ENCODE results near the gene GINS1. TPM values are rescaled to one million over a fixed set of nuclear protein-coding genes. Genes with fewer than 3 reads are reported as not detected.
"Not testable (repeated sequence)": the region's sequence is repeated elsewhere in the genome, so short reads cannot be mapped to it uniquely, and the experiment has no call there.

The GINS1 gene
- total RNA-seq, 1 experiment from 2014 or later, result 74.3 TPM

GRCh38 chr20:25471020-25471419 lies 63.5 kb downstream of the GINS1 start:
- no peak overlapping the region for H2BK12ac ChIP-seq (ENCODE audit: insufficient read length, low read depth, low read length)
- no peaks in the 10 kb centered on the region for H3K79me1 ChIP-seq (ENCODE audit: insufficient read depth, low read depth, low read length, poor library complexity, severe bottlenecking)
- no peak overlapping the region for H3K56ac ChIP-seq (ENCODE audit: insufficient read length, low read depth, low read length)
- no peaks in the 10 kb centered on the region for H3K23me2 ChIP-seq (ENCODE audit: insufficient read length, low read depth, low read length, poor library complexity, severe bottlenecking)
- H3T11ph ChIP-seq (ENCODE audit: low read length), result no peak overlapping the region
- no peak overlapping the region for H3K23ac ChIP-seq (ENCODE audit: insufficient read length, low read depth, low read length)
- no peaks in the 10 kb centered on the region for H3K27me3 ChIP-seq (ENCODE audit: insufficient read depth, low read length)
- H3K9ac ChIP-seq (ENCODE audit: extremely low read depth, insufficient read length, low read length), result no peak overlapping the region
- WGBS (ENCODE audit: extremely low coverage, insufficient read length, low lambda C conversion rate), result no CpG with 5 or more reads among the region's 7 CpGs
- TF ChIP-seq CTCF (conservative IDR thresholded peaks at IDR 0.05), result no peak
- H4K5ac ChIP-seq (ENCODE audit: insufficient read length, low read depth, low read length), result no peak overlapping the region
- no peak overlapping the region for H3K4ac ChIP-seq (ENCODE audit: low read depth, low read length)
- H2BK20ac ChIP-seq (ENCODE audit: low read depth, low read length, poor library complexity, severe bottlenecking), result no peak overlapping the region
- H3K4me1 ChIP-seq (ENCODE audit: insufficient read depth, low read length), result no peaks in the 10 kb centered on the region
- no peak overlapping the region for H4K91ac ChIP-seq (ENCODE audit: insufficient read length, low read depth, low read length)
- H2BK15ac ChIP-seq (ENCODE audit: low read depth, low read length), result no peak overlapping the region
- no peak overlapping the region for H3K14ac ChIP-seq (ENCODE audit: insufficient read depth, low read length)
- no peaks in the 10 kb centered on the region for H3K79me2 ChIP-seq (ENCODE audit: insufficient read depth, low read length)
- Mint-ChIP-seq H3K27ac (peak overlapping the region in 2 of 3 experiments; percentile 82 to 85; a peak in 3 of 7 replicates), H3K4me1 (peaks cover 3 to 5% of the 10 kb centered on the region in 2 experiments; a peak in 1 of 4 replicates), H3K9me3 (no peaks in the 10 kb centered on the region), H3K4me3 (peak overlapping the region in 1 of 2 experiments; percentile 2; a peak in 1 of 5 replicates), H3K27me3 (ENCODE audit: low read depth) (no peaks in the 10 kb centered on the region), H3K36me3 (ENCODE audit: insufficient read depth in 1 of 3, low read depth in 3 of 3) (peaks cover 48 to 75% (median 64%) of the 10 kb centered on the region in 3 experiments)
- H2BK120ac ChIP-seq (ENCODE audit: low read depth, low read length, poor library complexity, severe bottlenecking), result no peak overlapping the region
- H3K9me3 ChIP-seq (ENCODE audit: control insufficient read depth, low read depth, low read length), result no peaks in the 10 kb centered on the region
- no peak overlapping the region for H3K18ac ChIP-seq (ENCODE audit: insufficient read length, low read depth, low read length)
- DNase-seq, result no peak
- no peak overlapping the region for H2AFZ ChIP-seq (ENCODE audit: low read length)
- no peak overlapping the region for H3K4me2 ChIP-seq (ENCODE audit: insufficient read depth, insufficient read length, low read length)
- no peak overlapping the region for H2AK5ac ChIP-seq (ENCODE audit: insufficient read length, low read length)
- no peak overlapping the region for H3K27ac ChIP-seq (ENCODE audit: insufficient read length, low read depth, low read length)
- H2BK5ac ChIP-seq (ENCODE audit: insufficient read length, low read length), result no peak overlapping the region
- no peak overlapping the region for H4K8ac ChIP-seq (replicated peaks; ENCODE audit: insufficient read length, low read depth, low read length)
- no peaks in the 10 kb centered on the region for H4K20me1 ChIP-seq (ENCODE audit: control insufficient read depth, insufficient read depth, insufficient read length)

- H3K23ac ChIP-seq (ENCODE audit: insufficient read length, low read depth, low read length); H3K9me3 ChIP-seq (ENCODE audit: control insufficient read depth, low read depth, low read length); H2BK20ac ChIP-seq (ENCODE audit: low read depth, low read length, poor library complexity, severe bottlenecking); H2BK120ac ChIP-seq (ENCODE audit: low read depth, low read length, poor library complexity, severe bottlenecking); H3K79me2 ChIP-seq (ENCODE audit: insufficient read depth, low read length); H3K27me3 Mint-ChIP-seq (ENCODE audit: low read depth); H2BK12ac ChIP-seq (ENCODE audit: insufficient read length, low read depth, low read length); H3T11ph ChIP-seq (ENCODE audit: low read length); H3K27ac ChIP-seq (ENCODE audit: insufficient read length, low read depth, low read length); H3K4me3 Mint-ChIP-seq; H4K5ac ChIP-seq (ENCODE audit: insufficient read length, low read depth, low read length); H4K8ac ChIP-seq (replicated peaks; ENCODE audit: insufficient read length, low read depth, low read length); H3K27me3 ChIP-seq (ENCODE audit: insufficient read depth, low read length); H3K4me1 Mint-ChIP-seq; H3K18ac ChIP-seq (ENCODE audit: insufficient read length, low read depth, low read length); H4K91ac ChIP-seq (ENCODE audit: insufficient read length, low read depth, low read length); H3K14ac ChIP-seq (ENCODE audit: insufficient read depth, low read length); H3K4me1 ChIP-seq (ENCODE audit: insufficient read depth, low read length); H3K9me3 Mint-ChIP-seq; H3K23me2 ChIP-seq (ENCODE audit: insufficient read length, low read depth, low read length, poor library complexity, severe bottlenecking); DNase-seq; H3K56ac ChIP-seq (ENCODE audit: insufficient read length, low read depth, low read length); H3K27ac Mint-ChIP-seq; H2AFZ ChIP-seq (ENCODE audit: low read length); H3K4ac ChIP-seq (ENCODE audit: low read depth, low read length); H2AK5ac ChIP-seq (ENCODE audit: insufficient read length, low read length); H4K20me1 ChIP-seq (ENCODE audit: control insufficient read depth, insufficient read depth, insufficient read length); H3K4me2 ChIP-seq (ENCODE audit: insufficient read depth, insufficient read length, low read length); H3K79me1 ChIP-seq (ENCODE audit: insufficient read depth, low read depth, low read length, poor library complexity, severe bottlenecking); H3K9ac ChIP-seq (ENCODE audit: extremely low read depth, insufficient read length, low read length); H2BK5ac ChIP-seq (ENCODE audit: insufficient read length, low read length); H2BK15ac ChIP-seq (ENCODE audit: low read depth, low read length): not testable (repeated sequence)
- WGBS (ENCODE audit: extremely low coverage, insufficient read length, low lambda C conversion rate), result no CpG with 5 or more reads among the region's 2 CpGs
- H3K36me3 Mint-ChIP-seq (ENCODE audit: insufficient read depth in 1 of 3, low read depth in 3 of 3), result peaks cover 49 to 71% (median 60%) of the 10 kb centered on the region in 3 experiments
Measured at GRCh38 chr20:25473297-25473696, 65.8 kb downstream of the GINS1 start.
